Body of pancreas (tissue), 4 donors: ENCODE results near the gene REXO1.

Experiments used
- POLR2A ChIP-seq, 3 donors: fragments of 450-650 bp; IDR thresholded peaks; one replicate each; pipeline ENCODE4 v1.6.1; 2016; ENCODE audit warnings: antibody characterized with exemption in 3 of 3, mild to moderate bottlenecking in 2 of 3
- TF ChIP-seq, protein P1 (sequence below), 7 experiments: fragments of 450-650 bp in 4 of 7; fragments of 200-600 bp in 3 of 7; sonication (generic) in 3 of 7; IDR thresholded peaks; one replicate each; pipeline ENCODE4 v1.5.1; 2016 to 2019; ENCODE audit warnings: antibody characterized with exemption in 7 of 7

DNA sequence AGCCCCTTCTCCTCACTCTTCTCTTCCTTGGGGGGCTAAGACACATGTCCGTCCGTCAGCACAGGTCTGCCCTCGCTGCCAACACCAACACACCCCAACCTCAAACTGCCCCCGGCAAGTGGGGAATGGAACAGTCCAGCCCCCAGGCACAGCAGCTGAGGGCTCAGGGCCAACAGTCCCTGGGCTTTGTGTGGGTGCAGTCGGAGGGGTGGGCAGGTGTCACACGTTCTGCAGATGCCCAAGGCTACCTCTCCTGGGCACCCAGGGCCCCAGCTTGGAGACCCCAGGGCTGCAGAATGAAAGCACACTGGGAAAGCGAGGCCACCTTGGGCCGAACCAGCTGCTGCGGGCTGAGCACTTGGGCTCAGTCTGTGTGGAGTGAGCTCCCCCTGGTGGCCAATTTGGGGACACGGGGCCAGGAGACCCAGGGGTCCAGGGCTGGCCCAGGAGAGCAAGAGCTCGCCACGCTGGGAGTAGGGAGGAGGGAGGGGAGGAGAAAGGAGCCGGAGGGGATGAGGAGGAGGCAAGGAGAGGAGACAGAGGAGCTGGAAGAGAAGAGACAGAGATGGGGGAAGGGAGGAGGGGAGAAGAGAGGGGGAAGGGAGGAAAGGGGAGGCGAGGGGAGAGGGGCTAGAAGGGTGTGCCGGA, 22.2 kb downstream of the REXO1 start:
- TF ChIP-seq POLR2A (IDR thresholded peaks at IDR 0.05): no peak
- TF ChIP-seq, protein P1, sequence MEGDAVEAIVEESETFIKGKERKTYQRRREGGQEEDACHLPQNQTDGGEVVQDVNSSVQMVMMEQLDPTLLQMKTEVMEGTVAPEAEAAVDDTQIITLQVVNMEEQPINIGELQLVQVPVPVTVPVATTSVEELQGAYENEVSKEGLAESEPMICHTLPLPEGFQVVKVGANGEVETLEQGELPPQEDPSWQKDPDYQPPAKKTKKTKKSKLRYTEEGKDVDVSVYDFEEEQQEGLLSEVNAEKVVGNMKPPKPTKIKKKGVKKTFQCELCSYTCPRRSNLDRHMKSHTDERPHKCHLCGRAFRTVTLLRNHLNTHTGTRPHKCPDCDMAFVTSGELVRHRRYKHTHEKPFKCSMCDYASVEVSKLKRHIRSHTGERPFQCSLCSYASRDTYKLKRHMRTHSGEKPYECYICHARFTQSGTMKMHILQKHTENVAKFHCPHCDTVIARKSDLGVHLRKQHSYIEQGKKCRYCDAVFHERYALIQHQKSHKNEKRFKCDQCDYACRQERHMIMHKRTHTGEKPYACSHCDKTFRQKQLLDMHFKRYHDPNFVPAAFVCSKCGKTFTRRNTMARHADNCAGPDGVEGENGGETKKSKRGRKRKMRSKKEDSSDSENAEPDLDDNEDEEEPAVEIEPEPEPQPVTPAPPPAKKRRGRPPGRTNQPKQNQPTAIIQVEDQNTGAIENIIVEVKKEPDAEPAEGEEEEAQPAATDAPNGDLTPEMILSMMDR (IDR thresholded peaks at IDR 0.05): peak; percentile 82 to 97 (median 88)
